K562 (cell line): ENCODE measurements around the gene SFSWAP. TPM values are rescaled to one million over a fixed set of nuclear protein-coding genes. Genes with fewer than 3 reads are reported as not detected.

Source experiments
- ATAC-seq: fragments of 200-7000 bp; cut with Tn5 transposase; 3 replicates; pipeline ENCODE4 v1.9.1; 2020; ENCODE audit warnings: moderate library complexity
- BruUV-seq: library from RNA; stranded (reverse); fragments of 400-500 nt; replicated peaks from 2 replicates; lab custom pipeline; 2021; lab: Mats Ljungman, UMichigan
- CTCF ChIA-PET: fragments of 300-600 bp; formaldehyde crosslinking; extraction: SDS; loops from one replicate; lab custom pipeline; 2021; ENCODE audit warnings: low intra/inter-chr PET ratio; lab: Yijun Ruan, JAX
- POLR2A ChIA-PET: fragments of 300-600, 350-650 bp; sonication (Branson Sonifier 250); formaldehyde crosslinking; extraction: SDS; loops from one replicate; lab custom pipeline; 2021; ENCODE audit warnings: antibody characterized with exemption, inconsistent platforms; lab: Yijun Ruan, JAX
- DNase-seq, 4 experiments: peaks; one replicate each; pipeline versions ENCODE4 v3.0.0 to v3.0.0-alpha.2; 2011 to 2018; ENCODE audit warnings: low spot score in 3 of 4, mixed read lengths in 3 of 4; ENCODE audit errors: extremely low read depth in 1 of 4
- FAIRE-seq: peaks from 2 replicates; lab custom pipeline; 2011; peaks lifted over from hg19 to GRCh38; lab: Jason Lieb, UNC
- H2AFZ ChIP-seq: 2 replicates; pipeline ENCODE4 v1.6.0; 2011; ENCODE audit warnings: low read depth, low read length, control low read depth, inconsistent platforms
- H3K27ac ChIP-seq: fragments of 200-600 bp; 3 replicates; pipeline ENCODE4 v1.8.0; 2011; ENCODE audit warnings: low read depth, mild to moderate bottlenecking, control low read depth, inconsistent platforms, low read length, moderate library complexity, mixed read lengths; ENCODE audit errors: extremely low read depth
- H3K27me3 ChIP-seq, 2 experiments: fragments of 300-600 bp in 1 of 2; 2 replicates in 1 of 2; 3 replicates in 1 of 2; pipeline versions ENCODE4 v1.6.0 to v1.8.0; 2011; ENCODE audit warnings: inconsistent platforms in 2 of 2, low read length in 2 of 2, mild to moderate bottlenecking in 1 of 2, mixed read lengths in 1 of 2, moderate library complexity in 1 of 2; ENCODE audit not compliant: control insufficient read depth in 2 of 2, insufficient read depth in 2 of 2
- H3K36me3 ChIP-seq: fragments of 300-600 bp; 3 replicates; pipeline ENCODE4 v1.8.0; 2011; ENCODE audit warnings: mild to moderate bottlenecking, low read length, inconsistent platforms; ENCODE audit not compliant: control insufficient read depth, insufficient read depth
- H3K4me1 ChIP-seq, 2 experiments: fragments of 200-600 bp in 1 of 2; replicated peaks in 1 of 2; 2 replicates in 1 of 2; 3 replicates in 1 of 2; pipeline versions ENCODE4 v1.5.1 to v1.8.0; 2011; ENCODE audit warnings: inconsistent platforms in 2 of 2, low read length in 2 of 2, mild to moderate bottlenecking in 1 of 2, mixed read lengths in 1 of 2, moderate library complexity in 1 of 2; ENCODE audit not compliant: control insufficient read depth in 2 of 2, insufficient read depth in 2 of 2
- H3K4me2 ChIP-seq: 2 replicates; pipeline ENCODE4 v1.6.1; 2011; ENCODE audit warnings: low read length, control low read depth, inconsistent platforms, mixed read lengths; ENCODE audit not compliant: insufficient read depth
- H3K4me3 ChIP-seq: fragments of 200-600 bp; sonication (generic), shearing (Covaris generic); 2 replicates; pipeline ENCODE4 v1.5.1; 2016; ENCODE audit warnings: control low read depth, inconsistent platforms
- H3K79me2 ChIP-seq: fragments of 200-600 bp; 3 replicates; pipeline ENCODE4 v1.8.0; 2011; ENCODE audit warnings: low read length, inconsistent platforms; ENCODE audit not compliant: control insufficient read depth, insufficient read depth
- H3K9ac ChIP-seq, 2 experiments: 2 replicates each; pipeline versions ENCODE4 v1.6.0 to v1.6.1; 2011; ENCODE audit warnings: low read depth in 2 of 2, low read length in 2 of 2, control low read depth in 1 of 2, inconsistent platforms in 1 of 2, mild to moderate bottlenecking in 1 of 2, mixed read lengths in 1 of 2; ENCODE audit not compliant: insufficient read depth in 1 of 2
- H3K9me1 ChIP-seq: one replicate; pipeline ENCODE4 v1.6.0; 2011; ENCODE audit warnings: inconsistent platforms, mild to moderate bottlenecking, low read length, moderate library complexity; ENCODE audit not compliant: control insufficient read depth, insufficient read depth
- H3K9me3 ChIP-seq: replicated peaks from 2 replicates; pipeline ENCODE4 v1.5.1; 2011; ENCODE audit warnings: low read depth, low read length, inconsistent platforms; ENCODE audit not compliant: control insufficient read depth, insufficient read depth
- H4K20me1 ChIP-seq: replicated peaks from 2 replicates; pipeline ENCODE4 v1.6.1; 2011; ENCODE audit warnings: low read length, inconsistent platforms, mixed read lengths; ENCODE audit not compliant: control insufficient read depth, insufficient read depth
- CEBPG ChIP-seq, 3 experiments: fragments of 200-800 bp in 1 of 3; sonication (Bioruptor generic) in 1 of 3; sonication (generic) in 1 of 3; formaldehyde crosslinking in 1 of 3; IDR thresholded peaks in 2 of 3; conservative IDR thresholded peaks in 1 of 3; 2 replicates each; pipeline versions ENCODE4 v1.6.1 to v1.8.0; 2016 to 2022; ENCODE audit warnings: missing compliant biosample characterization in 2 of 3, missing genetic modification characterization in 2 of 3, mild to moderate bottlenecking in 1 of 3, missing genetic modification reagents in 1 of 3
- FOXA3 ChIP-seq, 2 experiments: fragments of 450-650 bp in 1 of 2; sonication (generic) in 1 of 2; formaldehyde crosslinking; IDR thresholded peaks in 1 of 2; conservative IDR thresholded peaks in 1 of 2; 2 replicates each; pipeline versions ENCODE4 v1.4.0 to v1.8.0; 2020 to 2022; ENCODE audit warnings: mild to moderate bottlenecking in 2 of 2, missing genetic modification reagents in 1 of 2
- IRF2 ChIP-seq: sonication (generic); formaldehyde crosslinking; IDR thresholded peaks from 2 replicates; pipeline ENCODE4 v1.8.1; 2022; ENCODE audit warnings: mild to moderate bottlenecking, missing genetic modification reagents
- POLR2AphosphoS2 ChIP-seq: IDR thresholded peaks from 2 replicates; pipeline ENCODE4 v1.6.1; 2012; ENCODE audit warnings: low read length, improper control_type of control experiment
- POLR2G ChIP-seq: fragments of 200-400 bp; formaldehyde crosslinking; IDR thresholded peaks from 2 replicates; pipeline ENCODE4 v1.6.1; 2017; ENCODE audit warnings: low read depth, mild to moderate bottlenecking, antibody characterized with exemption, low read length, moderate library complexity
- RBM22 ChIP-seq: fragments of 200-400 bp; formaldehyde crosslinking; IDR thresholded peaks from 2 replicates; pipeline ENCODE4 v1.6.1; 2018; ENCODE audit warnings: low read length, low read depth; ENCODE audit not compliant: poor library complexity, severe bottlenecking
- WGBS: fragments of 100-300 bp; shearing (Covaris generic); methylation state at CpG from one replicate; pipeline ENCODE4 v1.1.6; 2016; ENCODE audit warnings: low coverage, mixed read lengths; ENCODE audit not compliant: insufficient coverage; ENCODE audit errors: missing lambda C conversion rate; 5-methylcytosine and 5-hydroxymethylcytosine counted together
- in situ Hi-C: fragments of 300-500 bp; cut with MboI; formaldehyde crosslinking; loops from 4 replicates; pipeline ENCODE4 v1.15.0; 2018; ENCODE audit warnings: inconsistent platforms, mixed read lengths
- intact Hi-C: fragments of 100-400 bp; cut with micrococcal nuclease; formaldehyde crosslinking; loops from 2 replicates; pipeline ENCODE4 v1.14.2; 2022
- polyA plus RNA-seq, 8 experiments: library from polyadenylated mRNA; depleted of rRNA in 4 of 8; stranded (reverse) in 5 of 8; unstranded in 3 of 8; fragments of >200 nt; fragmentation: Nextera tagmentation in 2 of 8; fragmentation: Illumina TruSeq in 1 of 8; extraction: Ambion mirVana in 2 of 8; extraction: Trizol in 1 of 8; gene quantifications; 2 replicates each; pipeline versions ENCODE4 v1.2.1 to v1.2.3, GENCODE V29; 2011 to 2014; ENCODE audit warnings: inconsistent platforms in 1 of 8, missing spikeins in 1 of 8
- total RNA-seq, 7 experiments: library from RNA; depleted of rRNA in 6 of 7; stranded (reverse); fragments of >200 nt in 6 of 7; fragmentation: Illumina TruSeq in 2 of 7; extraction: Trizol in 2 of 7; gene quantifications; 2 replicates each; pipeline versions ENCODE4 v1.2.1 to v1.2.3, GENCODE V29; 2011 to 2021; ENCODE audit warnings: low replicate concordance in 1 of 7

SFSWAP gene
- total and polyA plus RNA-seq, 9 of the 15 experiments (the other 6 are each of a cell fraction or from before 2014, with no cell fraction given), result 2.4 to 60.4 (median 32.6) TPM

DNA sequence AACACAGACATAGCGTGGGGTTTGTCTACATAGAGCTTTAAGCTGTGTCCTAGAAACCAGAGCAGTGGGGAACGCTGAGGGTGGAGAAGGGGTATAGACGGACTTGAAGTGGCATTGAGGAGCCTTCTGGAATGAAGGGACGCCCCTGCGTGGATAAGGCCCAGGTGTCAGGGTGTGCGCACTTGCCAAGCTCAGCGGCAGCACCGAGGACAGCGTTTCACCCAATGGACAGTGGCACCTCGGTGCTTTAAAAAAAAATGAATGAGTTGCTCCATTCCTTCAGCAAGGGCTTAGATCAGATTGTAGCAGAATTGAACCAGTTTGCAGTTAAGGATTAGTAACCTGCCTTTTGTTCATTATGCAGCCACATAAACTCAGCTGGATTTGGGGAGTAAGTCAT lies 83.7 kb downstream of the SFSWAP start:
- Histone ChIP-seq H3K79me2 (no peaks in the 10 kb centered on the region), H3K27ac (no peak overlapping the region), H3K9me3 (no peaks in the 10 kb centered on the region), H3K9ac (no peak overlapping the region; a peak in 1 of 4 replicates), H2AFZ (no peak overlapping the region), H3K27me3 (no peaks in the 10 kb centered on the region), H3K9me1 (peaks cover 4% of the 10 kb centered on the region), H4K20me1 (0 out of 2 replicates have a peak, but pooled peaks cover 4% of the 10 kb centered on the region), H3K4me2 (no peak overlapping the region), H3K36me3 (peaks cover 84% of the 10 kb centered on the region), H3K4me1 (no peaks in the 10 kb centered on the region), H3K4me3 (no peak overlapping the region)
- ATAC-seq, result no peak
- TF ChIP-seq CEBPG (CRISPR knock-in tag; IDR thresholded peaks at IDR 0.05) (no peak), CEBPG (tag; conservative IDR thresholded peaks at IDR 0.05 in 1 of 2, IDR thresholded peaks at IDR 0.05 in 1 of 2) (no peak), FOXA3 (CRISPR knock-in tag; conservative IDR thresholded peaks at IDR 0.05 in 1 of 2, IDR thresholded peaks at IDR 0.05 in 1 of 2) (no peak), IRF2 (CRISPR knock-in tag) (no peak), POLR2AphosphoS2 (0 out of 2 replicates have a peak, but pooled peaks have one; percentile 17)
- WGBS, result 76% methylated on average over 10 of the region's 10 CpGs
- in situ Hi-C loops, result no loop called here
- POLR2A ChIA-PET, result interaction anchor here (1.9 kb wide), 1 partner anchor 13 kb away, joined by 4 read pairs; no protein-coding TSS in a partner anchor
- BruUV-seq, result no TSS peak
- no peak for DNase-seq
- no peak for FAIRE-seq
- CTCF ChIA-PET, result no interaction called here
- intact Hi-C loops, result no loop called here

DNA sequence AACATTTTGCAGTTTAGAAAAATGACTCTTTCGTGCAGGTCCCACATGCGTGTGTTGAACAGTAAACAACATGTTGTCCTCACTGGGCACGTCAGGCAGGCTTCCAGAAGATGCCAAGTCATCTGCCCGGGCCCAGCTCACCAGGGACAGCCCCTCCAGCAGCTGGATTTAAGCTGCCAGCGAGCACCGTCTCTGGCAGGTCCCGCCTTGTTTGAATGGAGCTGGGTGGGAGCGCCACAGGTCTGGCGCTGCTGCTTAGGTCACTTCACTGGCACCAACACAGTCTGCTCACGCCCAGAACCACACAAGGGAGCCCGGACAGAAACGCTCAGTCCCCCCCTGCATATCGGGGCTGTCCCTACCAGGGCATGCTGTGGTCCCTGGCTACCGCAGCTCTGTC lies 84.2 kb downstream of the SFSWAP start:
- Histone ChIP-seq H3K9me3 (no peaks in the 10 kb centered on the region), H3K9ac (peak overlapping the region in 1 of 2 experiments; percentile 39; a peak in 1 of 4 replicates), H3K4me1 (0 out of 5 replicates have a peak, but pooled peaks cover 0 to 4% of the 10 kb centered on the region in 2 experiments), H3K79me2 (no peaks in the 10 kb centered on the region), H3K36me3 (peaks cover 84% of the 10 kb centered on the region), H3K4me3 (no peak overlapping the region), H4K20me1 (0 out of 2 replicates have a peak, but pooled peaks cover 4% of the 10 kb centered on the region), H3K27ac (no peak overlapping the region), H2AFZ (no peak overlapping the region), H3K4me2 (no peak overlapping the region), H3K9me1 (peaks cover 4% of the 10 kb centered on the region), H3K27me3 (no peaks in the 10 kb centered on the region)
- BruUV-seq, result no TSS peak
- intact Hi-C loops, result no loop called here
- ChIA-PET POLR2A (no interaction called here), CTCF (no interaction called here)
- TF ChIP-seq POLR2G (peak; percentile 34; the same call in 1 of the 2 replicates), RBM22 (no peak)
- in situ Hi-C loops, result no loop called here
- no peak for DNase-seq
- no peak for FAIRE-seq
- ATAC-seq, result no peak
- 93% methylated on average over 11 of the region's 14 CpGs for WGBS
